NCI-H2171 treated with DMSO at 0.1 percent for 48 hours (cell line): ENCODE measurements around the gene P2RY6.

Experiments
- DNase-seq: peaks from one replicate; lab custom pipeline; 2025; lab: John Stamatoyannopoulos, UW

P2RY6 gene

DNA sequence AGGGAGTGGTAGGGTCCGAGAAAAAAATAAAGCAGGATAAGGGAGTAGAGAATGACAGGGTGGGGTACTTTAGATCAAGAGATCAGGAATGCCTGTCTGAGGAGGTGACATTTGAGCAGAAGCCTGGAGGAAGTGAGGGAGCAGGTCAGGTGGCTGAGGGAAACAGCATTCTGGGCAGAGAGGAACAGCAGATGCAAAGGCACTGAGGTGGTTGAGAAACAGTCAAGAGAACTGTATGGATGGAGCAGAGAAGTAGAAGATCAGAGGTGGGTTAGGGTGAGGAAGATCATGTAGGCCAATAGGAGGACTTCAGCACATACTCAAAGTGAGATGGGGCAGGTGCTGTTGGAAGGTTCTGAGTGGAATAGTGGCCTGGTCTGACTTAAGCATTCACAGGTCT lies 44.3 kb downstream of the P2RY6 start:
- DNase-seq: no peak

DNA sequence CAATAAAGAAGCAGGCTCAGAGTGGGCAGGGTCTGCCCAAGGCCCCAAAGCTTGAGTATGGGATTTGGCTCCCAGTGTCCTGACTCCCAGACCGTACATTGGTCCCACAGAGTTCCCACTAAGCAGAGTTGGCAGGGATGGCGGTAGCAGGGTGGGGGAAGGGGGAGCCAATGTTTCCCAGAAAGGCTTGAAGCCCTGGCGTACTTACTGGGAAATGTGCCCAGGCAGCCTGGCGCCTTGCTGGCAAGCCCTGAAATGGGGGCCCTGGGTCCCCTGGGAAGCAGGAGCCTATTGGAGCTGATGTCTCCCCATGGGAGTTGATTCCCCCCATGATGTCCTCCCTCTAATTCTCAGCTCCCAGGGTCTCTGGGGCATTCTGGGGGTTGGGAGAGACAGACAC lies 45.2 kb downstream of the P2RY6 start:
- peak; percentile 59 for DNase-seq

DNA sequence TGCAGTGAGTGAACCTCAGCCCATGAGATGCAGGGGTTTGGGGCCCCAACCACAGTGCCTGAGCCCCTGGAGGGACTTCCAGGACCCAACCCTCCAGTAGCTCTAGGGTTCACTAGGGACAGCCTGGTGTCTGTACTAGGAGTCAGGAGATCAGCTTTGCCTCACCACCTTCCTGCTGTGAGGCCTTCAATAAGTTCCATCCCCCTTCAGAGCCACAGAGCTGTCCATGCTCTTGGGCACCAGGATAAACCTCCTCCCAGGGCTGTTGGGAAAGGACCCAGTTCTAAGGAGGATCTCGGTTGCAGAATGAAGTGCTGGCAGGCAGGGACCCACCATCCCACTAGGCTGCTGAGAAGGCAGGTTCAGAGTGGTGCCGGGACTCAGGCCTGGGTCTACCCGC lies 45.7 kb downstream of the P2RY6 start:
- DNase-seq: no peak

DNA sequence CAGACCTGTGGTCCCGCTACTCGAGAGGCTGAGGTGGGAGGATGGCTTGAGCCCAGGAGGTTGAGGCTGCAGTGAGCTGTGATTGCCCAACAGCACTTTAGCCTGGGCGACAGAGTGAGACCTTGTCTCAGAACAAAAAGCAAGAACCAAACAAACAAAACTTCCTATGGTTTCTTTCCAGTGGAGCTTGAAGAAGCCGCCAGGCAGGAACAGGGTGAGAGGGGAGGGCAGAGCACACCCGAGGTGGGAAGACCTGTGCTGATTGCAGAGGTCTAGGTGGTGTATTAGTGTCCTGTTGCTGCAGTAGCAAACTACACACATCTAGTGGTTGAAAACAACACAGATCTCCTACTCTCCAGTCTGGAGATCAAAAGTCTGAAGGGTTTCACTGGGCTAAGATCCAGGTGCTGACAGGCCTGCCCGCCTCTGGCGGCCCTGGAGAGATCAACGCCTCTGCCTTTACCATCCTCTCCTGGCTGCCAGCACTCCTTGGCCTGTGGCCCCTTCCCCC lies 46.4 kb downstream of the P2RY6 start:
- DNase-seq: no peak

DNA sequence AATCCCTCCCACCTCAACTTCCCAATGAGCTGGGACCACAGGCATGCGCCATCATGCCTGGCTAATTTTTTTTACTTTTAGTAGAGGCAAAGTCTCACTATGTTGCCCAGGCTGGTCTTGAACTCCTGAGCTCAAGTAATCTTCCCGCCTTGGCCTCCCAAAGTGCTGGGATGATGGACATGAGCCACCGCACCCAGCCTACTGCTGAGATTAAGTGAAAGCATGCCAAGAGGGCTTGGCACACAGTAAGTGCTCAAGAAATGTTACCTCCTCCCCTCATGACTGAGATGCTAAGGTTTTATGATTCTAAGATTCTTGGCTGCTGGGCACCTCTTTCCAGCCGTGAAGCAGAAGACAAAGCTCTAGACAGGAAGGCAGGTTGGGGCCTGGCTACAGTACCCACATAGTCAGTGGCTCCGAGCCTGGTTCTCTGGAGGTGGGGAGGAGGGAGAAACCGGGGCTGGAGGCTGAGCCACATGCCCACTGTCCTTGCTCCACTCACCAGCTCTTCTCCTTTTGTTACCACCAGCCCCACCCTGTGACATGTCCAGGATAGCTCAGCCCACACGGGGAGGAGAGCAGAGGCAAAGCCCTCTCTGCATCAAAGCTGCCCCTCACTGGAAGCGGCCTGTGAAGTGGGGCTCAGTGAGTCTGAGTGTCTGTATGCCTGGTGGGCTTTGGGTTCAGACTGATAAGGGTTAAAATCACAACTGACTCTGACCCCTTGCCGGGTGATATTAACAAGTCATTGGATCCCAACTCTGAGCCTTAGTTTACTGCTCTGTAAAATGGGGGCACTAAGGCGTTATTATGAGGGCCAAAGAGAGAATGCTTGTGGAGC lies 48.8 kb downstream of the P2RY6 start:
- no peak for DNase-seq

DNA sequence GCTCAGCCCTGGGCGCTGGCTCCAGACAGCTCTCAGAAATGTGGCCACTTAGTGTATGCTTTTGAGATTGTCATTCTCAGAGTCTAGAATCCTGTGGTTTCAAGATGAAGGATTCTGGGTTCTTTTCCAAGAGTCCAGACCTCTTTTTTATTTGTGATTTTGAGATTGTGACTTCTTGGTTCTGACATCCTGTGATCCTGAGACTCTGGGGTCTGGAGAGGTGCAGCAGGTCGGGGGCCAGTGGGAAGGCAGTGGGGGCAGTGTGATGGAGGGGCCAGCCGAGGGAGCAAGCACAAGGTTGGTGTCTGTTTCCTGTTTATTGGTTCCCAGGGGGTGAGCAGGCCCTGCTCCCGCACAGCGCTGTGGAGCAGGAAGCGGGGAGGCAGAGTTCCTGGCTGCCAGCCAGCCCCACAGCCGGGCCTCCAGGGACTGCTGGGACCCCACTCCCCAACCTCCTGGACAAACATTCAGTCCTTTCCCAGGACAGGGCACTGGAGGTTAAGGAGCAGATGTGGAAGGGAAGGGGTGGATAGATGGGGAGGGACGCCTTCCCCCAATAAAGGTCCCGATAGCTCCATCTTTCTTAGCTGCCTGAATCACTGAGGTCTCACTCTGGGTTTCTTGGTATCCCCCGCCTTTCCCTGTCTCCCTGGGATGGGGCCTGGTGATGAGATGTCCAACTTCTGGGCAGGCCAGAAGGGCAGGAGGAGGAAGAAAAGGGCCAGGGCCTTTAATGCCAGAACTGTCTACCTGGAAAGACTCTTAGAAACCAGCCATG lies 49.7 kb downstream of the P2RY6 start:
- DNase-seq: peak; percentile 68

DNA sequence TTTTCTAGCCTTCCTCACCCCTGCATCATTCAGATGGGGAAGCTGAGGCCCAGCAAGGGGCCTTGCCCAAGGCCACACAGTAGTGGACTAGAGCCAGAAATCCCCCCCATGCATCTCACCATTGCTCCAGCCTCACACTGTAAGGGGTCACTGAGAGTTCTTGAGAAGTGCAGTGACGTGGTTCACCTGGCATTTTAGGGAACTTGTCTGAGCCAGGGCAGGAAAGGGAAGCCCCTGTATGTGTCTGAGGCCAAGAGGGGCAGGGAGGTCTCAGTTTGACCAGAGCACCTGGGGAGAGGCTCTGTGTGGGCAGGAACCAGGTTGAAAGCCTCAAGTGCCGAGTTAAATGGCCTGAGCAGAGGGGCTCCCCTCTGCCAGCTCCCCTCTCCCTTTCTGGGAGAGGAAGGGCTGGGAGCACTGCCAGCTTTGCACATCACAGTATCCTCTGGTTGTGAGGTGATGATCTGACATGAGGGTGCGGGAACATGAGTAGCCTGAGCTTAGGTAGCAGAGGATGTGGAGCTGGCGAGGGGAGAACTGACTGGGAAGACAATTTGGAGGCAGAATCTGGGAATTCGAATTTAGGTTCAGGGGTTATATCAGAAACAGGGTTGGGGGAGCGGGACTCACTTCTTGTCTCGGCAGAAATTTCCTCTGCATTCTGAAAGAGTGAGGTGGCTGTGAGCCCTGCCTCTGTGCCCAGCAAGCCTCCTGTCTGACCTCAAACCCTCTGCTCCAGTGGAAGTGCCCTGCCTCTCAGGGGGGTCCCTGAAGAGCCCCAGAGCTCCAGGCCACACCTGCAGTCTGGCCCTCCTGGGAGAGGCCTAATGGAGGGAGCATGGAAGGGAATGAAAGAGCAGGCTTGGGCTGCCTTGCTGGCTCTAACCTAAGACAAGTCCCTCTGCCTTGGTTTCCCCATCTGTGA lies 50.5 kb downstream of the P2RY6 start:
- peak; percentile 45 for DNase-seq

DNA sequence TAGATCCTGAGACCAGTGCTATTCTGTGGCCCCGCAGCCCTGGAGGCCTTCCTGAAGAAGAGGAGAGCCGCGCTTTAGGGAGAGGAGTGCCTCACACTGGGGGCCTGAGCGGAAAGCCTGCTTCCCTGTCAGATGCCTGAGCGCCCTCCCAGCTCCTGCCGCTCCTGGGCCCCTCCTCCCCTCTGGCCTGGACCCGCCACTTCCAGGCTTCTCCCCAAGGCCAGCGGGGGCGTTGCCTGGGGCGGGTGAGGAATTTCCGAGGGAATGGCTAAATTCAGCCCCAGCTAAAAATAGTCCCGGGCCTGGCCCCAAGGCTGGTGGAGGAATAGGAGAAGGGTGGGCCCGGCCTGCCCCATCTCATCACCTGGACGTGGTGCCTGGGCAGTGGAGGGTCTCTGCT lies 51.3 kb downstream of the P2RY6 start:
- no peak for DNase-seq

DNA sequence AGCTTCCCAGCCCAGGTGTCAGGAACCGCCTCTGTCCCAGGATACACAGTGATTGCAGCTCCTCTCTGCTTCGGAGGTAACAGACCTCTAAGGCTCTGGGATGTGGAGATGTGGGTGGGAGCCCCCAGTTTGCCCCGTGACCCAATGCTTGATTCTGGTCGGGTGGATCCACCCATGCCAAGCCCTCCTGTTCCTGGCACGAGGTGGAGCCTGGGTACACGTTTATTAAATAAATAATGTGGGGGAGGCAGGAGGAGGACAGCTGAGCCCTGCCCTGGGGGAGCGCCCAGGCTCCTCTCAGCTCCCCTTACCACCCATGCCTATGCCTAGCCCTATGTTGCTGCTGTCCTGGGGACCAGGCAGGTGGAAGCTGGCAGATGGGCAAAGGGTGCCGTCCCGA lies 52.0 kb downstream of the P2RY6 start:
- DNase-seq: no peak

DNA sequence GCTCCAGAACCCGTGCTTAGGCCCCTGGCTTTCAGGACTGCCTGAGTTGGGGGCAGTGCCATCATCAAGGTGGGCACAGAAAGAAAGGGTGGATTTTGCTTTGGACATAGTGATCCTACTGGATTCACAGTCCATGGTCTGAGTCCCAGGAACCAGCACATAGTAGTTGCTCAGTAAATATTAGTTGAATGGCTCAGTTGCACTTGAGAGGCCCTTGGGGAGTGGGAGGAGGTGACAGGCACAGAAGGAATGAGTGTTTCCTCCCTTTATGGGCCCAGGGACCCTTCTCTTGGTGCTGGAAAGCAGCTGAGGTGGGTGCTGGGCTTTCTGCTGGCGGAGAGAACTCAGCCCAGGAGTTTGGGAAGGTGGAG lies 52.5 kb downstream of the P2RY6 start:
- no peak for DNase-seq

DNA sequence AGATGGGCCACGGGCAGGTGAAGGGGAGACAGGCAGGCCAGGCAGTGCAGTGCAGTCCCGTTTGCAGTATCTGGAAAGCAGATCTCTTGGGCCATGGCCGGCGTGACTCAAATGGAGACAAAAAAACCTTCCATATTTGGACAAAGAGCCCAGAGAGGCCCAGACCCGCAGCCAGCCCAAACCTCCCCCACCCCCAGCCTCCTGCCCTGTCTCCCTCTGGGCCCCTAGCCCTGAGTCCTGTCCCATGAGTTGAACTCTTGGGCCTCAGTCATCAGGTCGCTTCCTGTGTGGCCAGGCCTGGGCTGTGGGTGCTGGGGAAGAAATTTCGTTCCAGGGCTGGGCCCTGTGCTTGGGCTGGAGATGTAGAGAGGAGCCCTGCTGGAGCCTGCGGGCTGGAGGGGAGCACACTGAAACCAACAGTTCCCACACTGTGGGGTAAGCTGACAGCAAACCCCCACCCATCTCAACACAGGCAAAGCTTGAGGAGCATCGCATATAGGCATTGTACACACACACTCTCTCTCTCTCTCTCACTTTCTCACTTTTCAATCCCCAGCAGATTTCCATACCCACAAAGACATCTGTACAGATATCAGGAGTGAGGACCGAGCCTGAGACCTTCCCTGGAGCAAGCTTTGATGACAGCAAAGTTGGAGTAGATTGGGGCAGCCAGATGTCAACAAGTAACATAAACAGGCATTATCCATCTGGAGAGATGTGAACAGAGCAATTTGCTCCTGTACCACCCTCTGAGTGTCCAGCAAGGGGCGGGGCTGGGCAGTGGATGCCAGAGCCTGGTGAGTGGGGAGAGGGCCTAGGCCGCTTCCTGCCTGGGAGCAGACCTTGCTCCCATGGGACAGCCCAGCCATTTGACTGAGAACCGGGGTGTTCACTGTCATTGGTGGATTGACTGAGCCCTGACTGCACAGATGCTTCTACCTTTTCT lies 53.2 kb downstream of the P2RY6 start:
- DNase-seq: peak; percentile 98

DNA sequence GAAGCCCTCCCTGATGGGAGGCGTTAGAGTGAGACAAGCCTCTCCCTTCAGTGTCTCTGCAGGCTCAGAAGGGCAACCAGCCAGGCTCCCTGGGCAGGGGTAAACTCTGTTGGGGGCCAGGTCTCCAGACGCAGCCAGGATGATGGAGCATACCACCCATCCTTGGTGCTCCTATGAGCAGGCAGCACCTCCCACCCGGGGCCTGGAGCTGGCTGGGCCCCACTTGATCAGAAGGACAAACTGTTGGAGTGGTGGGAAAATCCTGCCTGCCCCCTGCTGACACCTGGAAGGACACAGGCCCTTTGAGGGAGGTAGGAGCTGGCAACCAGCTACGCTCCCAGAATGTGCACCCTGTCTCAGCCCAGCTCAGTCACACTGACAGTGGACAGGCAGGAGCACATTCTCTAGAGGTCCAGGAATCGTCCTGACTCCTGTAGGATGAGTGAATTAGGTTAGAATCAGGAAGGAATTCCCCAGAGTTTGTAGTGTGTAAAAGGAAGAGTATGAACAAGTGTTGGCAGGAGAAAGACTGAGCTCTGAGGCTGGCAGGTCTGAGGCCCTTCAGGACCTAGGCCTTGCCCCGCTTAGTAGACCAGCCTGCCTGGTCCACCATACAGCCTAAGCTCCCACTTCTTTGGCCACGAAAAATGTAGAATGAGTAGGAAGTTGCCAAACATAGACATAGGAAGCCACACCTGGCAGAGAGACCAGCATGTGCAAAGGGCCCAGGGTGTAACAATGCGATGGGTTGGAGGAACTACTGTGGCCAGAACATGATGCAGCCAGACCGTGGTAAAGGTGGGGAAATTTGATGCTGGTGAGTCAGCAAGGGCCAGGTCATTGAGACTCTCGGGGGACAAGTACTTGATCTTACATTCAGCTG lies 55.0 kb downstream of the P2RY6 start:
- DNase-seq: peak; percentile 34

DNA sequence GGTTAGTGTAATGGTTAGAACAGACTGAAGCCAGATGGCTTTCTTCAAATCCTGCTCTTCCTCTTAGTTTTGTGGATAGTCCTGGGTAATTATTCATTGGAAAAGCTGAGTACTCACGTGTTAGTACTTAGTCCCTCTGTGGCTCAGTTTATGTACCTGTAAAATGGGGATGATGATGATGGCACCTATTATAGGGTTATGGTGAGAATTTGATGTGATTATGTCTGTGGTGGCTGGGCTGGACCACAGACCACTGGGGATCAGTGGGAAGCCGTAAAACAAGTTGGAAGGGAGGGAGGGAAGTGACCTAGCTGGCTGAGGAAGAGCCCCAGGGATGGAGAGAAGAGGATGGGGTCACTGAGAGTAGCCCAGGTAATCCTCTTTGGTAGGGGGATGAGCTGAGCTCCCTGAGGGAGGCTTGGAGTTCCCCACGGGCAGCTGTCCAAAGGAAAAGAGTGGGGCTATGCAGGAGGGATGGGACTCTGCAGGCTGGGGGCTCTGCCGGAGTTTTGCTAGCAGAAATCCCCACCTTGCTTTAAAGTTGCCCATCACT lies 55.8 kb downstream of the P2RY6 start:
- no peak for DNase-seq

DNA sequence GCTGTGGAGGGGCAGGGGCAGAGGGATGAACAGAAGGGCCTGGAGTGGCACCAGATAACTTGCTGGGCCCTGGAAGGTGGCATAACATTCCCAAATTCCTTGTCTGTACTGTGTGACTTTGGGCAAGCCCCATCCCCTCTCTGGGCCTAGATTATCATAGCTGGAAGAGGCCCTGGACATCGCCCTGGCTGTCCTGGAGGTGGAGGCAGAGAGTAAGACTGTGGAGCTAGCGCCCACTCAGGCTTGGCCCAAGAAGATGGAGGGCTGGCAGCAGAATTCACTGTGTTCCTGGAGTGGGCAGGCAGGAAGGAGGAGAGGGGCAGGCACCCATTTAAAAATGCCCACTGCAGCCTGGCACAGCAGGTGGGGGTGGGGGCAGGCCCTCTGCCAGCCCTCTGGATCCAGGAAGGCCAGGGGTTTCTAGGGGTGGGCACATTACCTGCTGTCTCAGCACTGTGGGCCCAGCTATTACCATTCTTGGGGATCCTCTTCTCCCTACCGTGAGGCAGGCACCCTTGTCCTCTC lies 58.5 kb downstream of the P2RY6 start:
- DNase-seq: no peak

DNA sequence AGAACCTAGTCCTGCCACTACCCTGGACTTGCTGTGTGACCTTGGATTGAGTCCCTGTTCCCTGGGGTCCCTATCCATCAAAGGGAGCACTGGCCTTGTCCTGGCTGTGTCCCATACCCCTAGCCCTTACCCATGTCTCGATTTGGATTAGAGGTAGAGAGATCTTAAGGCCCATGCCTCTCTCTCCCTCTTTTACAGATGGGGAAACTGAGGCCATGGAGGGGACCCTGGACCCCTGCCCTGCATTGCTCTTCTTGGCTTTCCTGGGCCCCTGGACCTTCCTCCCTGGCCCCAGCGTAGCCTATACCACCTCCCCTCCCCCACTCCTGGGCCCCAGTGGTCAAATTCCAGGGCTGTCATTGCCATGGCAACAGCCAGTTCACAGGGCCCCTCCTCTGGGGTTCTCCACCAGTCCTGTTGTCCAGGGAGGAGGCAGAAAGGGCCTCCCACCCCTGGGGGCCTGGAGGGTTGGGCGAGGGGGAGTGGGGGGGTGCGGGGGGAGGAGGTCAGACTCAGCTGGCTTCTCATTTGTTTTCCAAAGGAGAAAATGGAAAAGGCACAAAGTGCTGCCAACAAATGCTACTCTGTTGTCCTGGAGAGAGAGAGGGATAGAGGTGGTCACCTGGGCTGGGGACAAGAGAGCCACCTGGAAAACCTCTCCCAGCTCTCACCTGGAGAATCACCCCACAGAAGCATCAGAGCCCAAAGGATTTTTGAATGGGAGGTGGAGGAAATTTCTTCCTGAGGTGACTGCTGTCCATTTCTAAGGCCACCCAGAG lies 59.2 kb downstream of the P2RY6 start:
- DNase-seq: no peak

DNA sequence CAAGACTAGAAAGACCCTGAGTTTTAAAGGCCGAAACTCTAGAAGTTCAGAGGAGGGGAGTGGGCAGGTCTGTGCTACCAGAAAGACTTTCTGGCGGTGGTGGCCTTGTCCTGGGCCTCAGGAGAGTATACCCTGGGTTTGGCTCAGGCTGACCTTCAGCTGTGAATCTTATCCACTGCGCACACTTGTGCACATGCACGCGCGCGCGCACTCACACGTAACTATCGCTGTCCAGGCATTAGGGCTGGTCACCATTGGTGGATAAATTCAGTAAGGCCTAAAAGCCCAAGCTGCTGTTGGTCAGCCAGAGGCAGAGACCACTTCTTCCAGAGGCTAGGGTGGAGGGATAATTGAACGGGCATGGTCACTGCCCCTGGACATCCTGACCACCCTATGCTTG lies 61.0 kb downstream of the P2RY6 start:
- DNase-seq: no peak

DNA sequence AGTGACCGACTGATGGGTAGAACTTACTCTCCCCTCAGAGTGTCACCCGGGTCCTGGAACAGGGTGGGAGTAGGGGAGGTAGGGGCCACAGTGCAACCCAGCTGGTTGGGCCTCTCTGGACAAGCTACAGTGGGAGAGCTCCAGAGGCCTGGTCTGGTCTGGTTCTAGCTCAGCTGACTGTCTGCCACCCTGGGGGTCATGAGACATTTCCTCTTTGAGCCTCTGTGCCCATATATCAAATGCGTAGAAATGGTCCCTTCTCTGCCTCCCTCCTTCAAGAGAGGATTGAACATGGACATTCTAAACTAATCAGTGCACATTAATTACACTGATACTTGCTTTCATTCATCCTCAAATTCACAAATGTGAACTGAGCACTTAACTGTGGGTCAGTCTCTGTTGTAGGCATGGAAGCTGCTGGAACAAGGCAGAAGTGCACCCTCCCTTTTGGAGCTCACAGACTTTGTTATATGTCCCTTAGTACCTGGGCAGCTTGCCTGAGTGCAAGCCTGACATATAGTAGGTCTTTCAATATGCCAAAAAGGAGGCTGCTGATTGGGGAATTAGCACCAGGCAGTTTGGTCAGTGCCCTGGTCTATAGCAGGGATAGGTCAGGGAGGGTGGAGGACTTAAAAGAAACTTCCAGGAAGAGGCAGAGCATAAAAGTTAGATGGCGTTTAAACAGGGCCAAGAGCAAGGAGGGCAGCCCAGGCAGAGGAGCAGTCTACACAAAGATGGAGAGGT lies 61.7 kb downstream of the P2RY6 start:
- no peak for DNase-seq
